ENCODE measurements around the gene JUND.

Gene JUND

DNA sequence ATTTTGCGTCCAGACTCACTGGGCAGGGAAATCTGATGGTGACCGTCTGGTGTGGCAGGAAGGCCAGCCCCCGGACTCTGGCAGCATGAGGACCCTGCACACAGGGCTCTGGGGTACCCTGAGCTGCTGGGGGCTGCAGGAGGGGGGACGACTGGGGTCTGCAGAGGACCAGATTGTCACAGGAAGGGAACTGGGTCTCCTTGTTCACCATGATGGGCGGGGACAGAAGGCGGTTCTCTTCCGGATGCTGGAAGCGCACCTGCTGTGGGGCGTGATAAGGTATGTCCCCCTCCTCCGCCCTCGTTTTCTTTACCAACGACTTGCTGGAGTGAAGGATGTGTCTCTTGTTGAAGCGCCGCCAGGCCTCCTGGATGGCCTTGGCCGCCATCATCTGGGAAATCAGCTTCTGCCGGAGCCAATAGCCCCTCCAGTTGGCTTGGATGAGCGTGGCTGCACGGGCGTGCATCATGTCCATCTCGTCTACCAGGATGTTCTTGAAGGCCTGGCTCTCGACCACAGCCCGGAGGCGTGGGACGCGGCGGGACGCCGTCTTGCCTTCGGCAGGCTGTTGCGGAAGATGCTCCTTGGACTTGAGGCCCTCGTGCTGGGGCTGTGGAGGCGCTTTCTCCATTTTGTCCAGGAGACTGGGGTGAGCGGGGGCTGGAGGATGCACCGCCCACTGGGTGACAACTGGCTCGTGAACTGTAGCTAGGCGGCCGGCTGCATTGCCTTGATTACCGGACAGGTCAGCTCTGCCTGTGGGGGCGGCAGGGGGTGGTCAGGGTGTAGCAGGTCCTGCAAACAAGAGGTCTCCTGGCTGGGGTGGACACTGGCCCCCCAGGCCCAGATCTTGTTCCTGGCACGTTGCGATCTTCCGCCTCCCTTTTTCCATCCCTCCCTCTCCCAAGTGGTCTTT lies 14.4 kb downstream of the JUND start:
- DNase-seq, result no peak

DNA sequence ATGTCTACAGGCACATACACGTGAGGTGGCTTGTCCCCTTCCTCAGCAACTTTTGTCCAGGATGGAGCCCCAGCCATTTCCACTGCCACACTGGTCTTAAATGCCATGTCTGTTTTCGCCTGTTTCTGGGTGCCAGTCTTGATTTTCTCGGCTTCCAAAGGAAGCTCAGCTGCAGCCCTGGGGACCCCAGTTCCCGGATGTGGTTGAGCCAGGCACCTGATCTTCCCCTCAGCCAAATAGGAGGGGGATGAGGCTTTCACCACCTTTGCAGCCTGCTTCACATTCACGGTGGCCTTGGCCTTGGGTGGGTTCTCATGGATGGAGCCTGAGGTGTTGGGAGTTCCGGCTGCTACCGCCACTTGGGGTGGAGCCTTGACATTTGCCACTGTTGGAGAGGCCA lies 15.8 kb downstream of the JUND start:
- DNase-seq, result no peak

DNA sequence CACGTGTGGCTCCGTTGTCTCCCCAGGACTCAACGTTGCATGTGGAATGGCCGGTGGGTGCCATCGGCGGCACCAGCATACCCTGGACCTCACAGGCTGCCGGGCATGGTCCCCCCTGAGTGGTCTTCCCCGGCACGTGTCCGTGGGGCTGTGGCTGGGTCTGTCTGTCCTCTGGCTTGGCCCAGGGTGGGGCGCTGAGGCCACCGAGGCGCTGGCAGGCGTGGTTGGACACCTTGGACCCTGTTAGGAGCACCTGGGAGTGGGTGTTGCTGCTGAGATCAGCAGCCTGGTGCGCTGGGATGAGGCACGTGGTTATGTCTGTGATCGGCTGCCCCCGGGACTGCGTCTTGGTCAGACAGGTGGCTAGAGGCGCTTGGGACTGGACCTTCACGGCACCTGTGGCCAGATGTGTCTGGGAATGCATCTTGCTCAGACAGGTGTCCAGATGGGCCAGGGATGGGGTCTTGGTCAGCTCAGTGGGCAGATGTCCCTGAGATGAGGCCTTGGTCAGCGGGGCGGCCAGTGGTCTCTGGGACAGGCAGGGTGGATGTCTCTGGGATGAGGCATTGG lies 16.4 kb downstream of the JUND start:
- DNase-seq, result no peak

DNA sequence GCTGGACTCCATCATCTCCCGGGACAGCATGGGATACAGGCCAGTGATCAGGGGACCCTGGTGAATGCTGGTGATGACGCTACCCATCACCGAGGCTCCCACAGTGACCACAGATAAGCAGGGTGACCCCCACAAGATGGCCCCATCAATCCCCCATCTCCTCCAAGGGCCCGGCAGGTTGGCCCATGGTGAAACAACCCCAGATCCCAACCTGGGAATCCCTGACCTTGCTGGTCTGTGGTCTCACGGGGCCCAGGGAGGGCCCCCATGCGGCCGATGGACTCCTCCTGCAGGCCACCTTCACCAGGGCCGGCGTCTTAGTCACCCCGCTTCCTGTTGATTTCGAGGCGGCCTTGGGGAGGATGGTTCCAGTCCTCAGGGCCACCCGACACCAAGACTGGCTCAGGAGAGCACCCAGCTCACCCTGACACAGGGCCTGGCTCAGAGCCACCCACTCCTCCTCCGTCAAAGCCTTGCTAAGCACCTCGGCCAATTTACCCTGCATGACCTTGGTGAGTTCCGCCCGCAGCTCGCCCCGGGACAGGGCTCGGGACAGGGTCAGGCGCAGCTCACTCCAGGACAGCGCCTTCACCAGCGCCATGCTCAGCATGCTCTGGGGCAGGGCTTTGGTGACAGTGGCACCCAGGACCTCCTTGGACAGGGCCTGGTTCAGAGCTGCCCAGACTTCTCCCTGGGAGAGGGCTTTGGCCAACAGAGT lies 17.1 kb downstream of the JUND start:
- DNase-seq, result no peak

- no peak for DNase-seq
Measured at GRCh38 chr19:18263324-18264136, 17.9 kb downstream of the JUND start.

- DNase-seq, result no peak
Measured at GRCh38 chr19:18262917-18263316, 18.5 kb downstream of the JUND start.

- no peak for DNase-seq
Measured at GRCh38 chr19:18262144-18262543, 19.3 kb downstream of the JUND start.

DNA sequence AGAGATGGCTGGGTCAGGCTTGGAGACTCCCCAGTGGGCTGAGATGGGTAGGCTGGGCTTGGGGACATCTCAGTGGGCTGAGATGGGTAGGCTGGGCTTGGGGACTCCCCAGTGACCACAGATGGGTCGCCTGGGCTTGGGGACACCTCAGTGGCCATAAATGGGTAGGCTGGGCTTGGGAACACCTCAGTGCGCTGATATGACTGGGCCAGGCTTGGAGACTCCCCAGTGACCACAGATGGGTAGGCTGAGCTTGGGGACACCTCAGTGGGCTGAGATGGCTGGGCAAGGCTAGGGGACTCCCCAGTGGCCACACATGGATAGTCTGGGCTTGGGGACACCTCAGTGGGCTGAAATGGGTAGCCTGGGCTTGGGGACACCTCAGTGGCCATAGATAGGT lies 19.9 kb downstream of the JUND start:
- DNase-seq, result no peak

- DNase-seq, result no peak
Measured at GRCh38 chr19:18259893-18260292, 21.5 kb downstream of the JUND start.

- DNase-seq, result no peak
Measured at GRCh38 chr19:18257503-18258470, 23.6 kb downstream of the JUND start.

- no peak for DNase-seq
Measured at GRCh38 chr19:18254546-18255503, 26.6 kb downstream of the JUND start.

GRCh38 chr19:18253716-18254115 lies 27.7 kb downstream of the JUND start:
- no peak for DNase-seq

DNA sequence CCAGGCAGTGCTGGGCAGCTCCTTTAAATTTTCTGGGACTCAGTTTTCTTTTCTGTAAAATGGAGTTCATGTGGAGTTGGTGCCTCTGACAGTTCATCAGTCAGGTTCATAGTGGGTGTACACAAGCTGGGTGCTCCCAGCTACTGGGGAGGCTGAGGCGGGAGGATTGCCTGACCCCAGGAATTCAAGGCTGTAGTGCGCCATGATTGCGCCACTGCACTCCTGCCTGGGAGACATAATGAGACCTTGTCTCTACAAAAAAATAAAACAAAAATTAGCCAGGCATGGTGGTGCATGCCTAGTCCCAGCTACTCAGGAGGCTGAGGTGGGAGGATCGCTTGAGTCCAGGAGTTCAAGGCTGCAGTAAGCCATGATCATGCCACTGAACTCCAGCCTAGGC lies 28.3 kb downstream of the JUND start:
- DNase-seq, result no peak

GRCh38 chr19:18252370-18252717 lies 29.1 kb downstream of the JUND start:
- DNase-seq, result no peak

DNA sequence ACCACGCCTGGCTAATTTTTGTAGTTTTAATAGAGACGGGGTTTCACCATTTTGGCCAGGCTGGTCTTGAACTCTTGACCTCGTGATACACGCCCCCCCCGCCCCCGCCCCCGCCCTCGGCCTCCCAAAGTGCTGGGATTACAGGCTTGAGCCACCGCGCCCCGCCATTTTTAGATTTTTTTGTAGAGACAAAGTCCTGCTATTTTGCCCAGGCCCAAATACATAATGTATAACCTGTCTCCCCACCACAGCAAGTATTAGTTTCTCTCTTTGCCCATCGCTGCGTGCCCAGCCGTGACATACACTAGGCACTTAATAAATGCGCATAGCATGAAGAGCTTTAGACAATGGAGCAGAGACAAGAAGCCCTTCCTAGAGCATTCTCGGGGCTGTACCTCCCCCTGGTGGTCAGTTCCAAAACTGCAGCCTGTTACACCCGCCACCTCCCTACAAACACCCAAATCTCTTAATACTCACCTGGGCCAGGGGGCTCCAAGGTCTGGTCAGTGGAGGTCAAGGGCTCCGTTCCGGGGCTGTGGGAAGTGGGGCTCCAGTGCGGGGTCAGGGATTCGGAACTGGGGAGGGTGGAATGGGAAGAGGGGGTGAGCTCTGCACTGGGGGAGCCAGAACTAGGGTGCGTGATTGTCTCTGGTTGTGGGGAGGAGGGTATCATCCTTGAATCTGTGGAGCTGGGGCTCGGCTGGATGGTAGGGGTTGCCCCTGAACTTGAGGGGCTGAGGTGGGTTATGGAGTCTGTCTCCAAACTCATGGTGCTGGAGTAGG lies 29.6 kb downstream of the JUND start:
- peak; percentile 56 for DNase-seq

- no peak for DNase-seq
Measured at GRCh38 chr19:18249834-18250233, 31.6 kb downstream of the JUND start.

- no peak for DNase-seq
Measured at GRCh38 chr19:18245297-18245696, 36.1 kb downstream of the JUND start.

DNA sequence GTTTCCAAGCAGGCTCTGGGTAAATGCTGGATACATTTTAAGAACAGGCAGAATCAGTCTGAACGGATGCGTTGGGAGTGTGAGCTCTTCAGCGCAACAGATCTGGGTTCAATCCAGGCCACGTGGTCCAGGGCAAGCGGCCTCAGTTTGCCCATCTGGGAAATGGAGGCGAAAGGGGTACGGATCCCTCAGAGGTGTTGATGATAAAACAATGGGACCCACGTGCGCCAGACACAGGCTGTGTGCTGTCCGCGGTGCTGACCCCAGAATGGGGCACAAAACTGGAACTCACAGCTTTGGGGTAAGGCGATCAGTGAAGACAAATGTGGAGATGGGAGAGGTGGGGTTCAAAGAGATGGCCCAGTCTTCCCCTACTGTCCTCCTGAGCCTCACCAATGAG lies 42.1 kb downstream of the JUND start:
- DNase-seq, result no peak

DNA sequence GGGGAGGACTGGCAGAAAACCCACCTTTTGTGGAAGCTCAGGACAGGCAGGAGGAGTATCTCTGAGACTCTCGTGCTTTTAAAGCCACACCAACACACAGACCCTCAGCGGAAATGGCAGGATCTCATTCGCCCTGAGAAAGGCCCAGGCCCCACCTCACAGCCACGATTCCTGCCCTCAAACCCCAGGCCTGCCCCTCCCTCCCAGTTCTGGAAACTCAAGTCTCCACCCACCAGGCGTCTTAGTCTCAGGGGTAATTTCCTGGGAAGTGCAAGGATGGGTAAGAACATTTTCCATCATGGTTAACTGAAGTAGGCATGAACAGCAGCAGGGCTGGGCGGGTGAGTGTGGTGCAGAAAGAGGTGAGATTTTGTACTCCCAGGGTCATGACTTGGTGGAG lies 47.2 kb downstream of the JUND start:
- no peak for DNase-seq

Measured in fibroblast of skin of right quadriceps (primary cell).